Measurements from ENCODE around the gene KCNQ1.

KCNQ1 gene

GRCh38 chr11:2539371-2540222, 94.8 kb downstream of the KCNQ1 start:
- DNase-seq = no peak

GRCh38 chr11:2540223-2540991, 95.6 kb downstream of the KCNQ1 start:
- DNase-seq = no peak

GRCh38 chr11:2540992-2541680, 96.3 kb downstream of the KCNQ1 start:
- no peak for DNase-seq

- DNase-seq = no peak
These were observed 97.1 kb downstream of the KCNQ1 start for GRCh38 chr11:2541881-2542361.

GRCh38 chr11:2542406-2542805, 97.6 kb downstream of the KCNQ1 start:
- no peak for DNase-seq

- no peak for DNase-seq
These were observed 103.0 kb downstream of the KCNQ1 start for GRCh38 chr11:2547806-2548205.

- no peak for DNase-seq
These were observed 103.8 kb downstream of the KCNQ1 start for GRCh38 chr11:2548596-2548995.

- no peak for DNase-seq
These were observed 104.3 kb downstream of the KCNQ1 start for GRCh38 chr11:2549080-2549479.

- DNase-seq = no peak
These were observed 104.7 kb downstream of the KCNQ1 start for GRCh38 chr11:2549491-2549875.

GRCh38 chr11:2549876-2550605, 105.2 kb downstream of the KCNQ1 start:
- no peak for DNase-seq

- no peak for DNase-seq
These were observed 105.8 kb downstream of the KCNQ1 start for GRCh38 chr11:2550606-2550970.

GRCh38 chr11:2551131-2551530, 106.3 kb downstream of the KCNQ1 start:
- DNase-seq = no peak

- DNase-seq = no peak
These were observed 107.4 kb downstream of the KCNQ1 start for GRCh38 chr11:2552210-2552609.

GRCh38 chr11:2553198-2553597, 108.4 kb downstream of the KCNQ1 start:
- DNase-seq = no peak

GRCh38 chr11:2553886-2554285, 109.1 kb downstream of the KCNQ1 start:
- no peak for DNase-seq

- DNase-seq = no peak
These were observed 109.8 kb downstream of the KCNQ1 start for GRCh38 chr11:2554338-2555207.

GRCh38 chr11:2555336-2555735, 110.5 kb downstream of the KCNQ1 start:
- DNase-seq = no peak

GRCh38 chr11:2555891-2556290, 111.1 kb downstream of the KCNQ1 start:
- DNase-seq = no peak

GRCh38 chr11:2557381-2557780, 112.6 kb downstream of the KCNQ1 start:
- DNase-seq = no peak

GRCh38 chr11:2558397-2558796, 113.6 kb downstream of the KCNQ1 start:
- DNase-seq = no peak

- DNase-seq = no peak
These were observed 114.2 kb downstream of the KCNQ1 start for GRCh38 chr11:2558861-2559526.

Data from activated naive CD4-positive, alpha-beta T cell (primary cell).